GM23338 (cell line): ENCODE data around the gene HMOX2. TPM values are rescaled to one million over a fixed set of nuclear protein-coding genes. Genes with fewer than 3 reads are reported as not detected.

ENCODE experiments used
- ATAC-seq: fragments of 200-7000 bp; cut with Tn5 transposase; 3 replicates; pipeline ENCODE4 v1.9.1; 2020
- DNase-seq: peaks from one replicate; pipeline ENCODE4 v3.0.0-alpha.2; 2015; ENCODE audit warnings: low spot score
- H2AFZ ChIP-seq: fragments of 200-600 bp; sonication (generic); 2 replicates; pipeline ENCODE4 v1.8.0; 2016; ENCODE audit warnings: antibody characterized with exemption, mild to moderate bottlenecking, moderate library complexity
- H3F3A ChIP-seq: fragments of 200-600 bp; sonication (generic); replicated peaks from 2 replicates; pipeline ENCODE4 v1.8.0; 2017; ENCODE audit warnings: antibody characterized with exemption, mixed run types, low read depth
- H3K27ac ChIP-seq: fragments of 200-600 bp; sonication (generic); 2 replicates; pipeline ENCODE4 v1.6.1; 2016; ENCODE audit warnings: low read depth
- H3K27me3 ChIP-seq: fragments of 200-600 bp; sonication (generic); 2 replicates; pipeline ENCODE4 v1.8.0; 2016; ENCODE audit warnings: mild to moderate bottlenecking, mixed run types, moderate library complexity; ENCODE audit not compliant: insufficient read depth
- H3K36me3 ChIP-seq: fragments of 200-600 bp; sonication (generic); 2 replicates; pipeline ENCODE4 v1.8.0; 2016; ENCODE audit warnings: mild to moderate bottlenecking; ENCODE audit not compliant: insufficient read depth
- H3K4me1 ChIP-seq: fragments of 200-600 bp; sonication (generic); 2 replicates; pipeline ENCODE4 v1.8.0; 2016; ENCODE audit warnings: mild to moderate bottlenecking, moderate library complexity; ENCODE audit not compliant: insufficient read depth
- H3K4me2 ChIP-seq: fragments of 200-600 bp; sonication (generic); 2 replicates; pipeline ENCODE4 v1.7.1; 2017; ENCODE audit warnings: mixed run types
- H3K4me3 ChIP-seq: fragments of 200-600 bp; sonication (generic); 2 replicates; pipeline ENCODE4 v1.6.1; 2016; ENCODE audit warnings: mixed run types
- H3K79me2 ChIP-seq: fragments of 200-600 bp; sonication (generic); replicated peaks from 2 replicates; pipeline ENCODE4 v1.8.0; 2017; ENCODE audit warnings: mild to moderate bottlenecking; ENCODE audit not compliant: insufficient read depth
- H3K9me2 ChIP-seq: fragments of 200-600 bp; sonication (generic); 2 replicates; pipeline ENCODE4 v1.8.0; 2017; ENCODE audit not compliant: insufficient read depth
- H4K20me1 ChIP-seq: fragments of 200-600 bp; sonication (generic); replicated peaks from 2 replicates; pipeline ENCODE4 v1.8.0; 2017; ENCODE audit warnings: mild to moderate bottlenecking; ENCODE audit not compliant: insufficient read depth
- H3K27ac Mint-ChIP-seq: 2 replicates; pipeline ENCODE4 v1.8.0; 2020; ENCODE audit warnings: inconsistent platforms, mild to moderate bottlenecking, moderate library complexity, mixed read lengths
- H3K27me3 Mint-ChIP-seq: 3 replicates; pipeline ENCODE4 v1.8.0; 2022; ENCODE audit warnings: low read depth, mild to moderate bottlenecking, moderate library complexity, mixed read lengths, inconsistent platforms; ENCODE audit not compliant: insufficient read depth, poor library complexity
- H3K36me3 Mint-ChIP-seq: 3 replicates; pipeline ENCODE4 v1.8.0; 2021; ENCODE audit warnings: low read depth, mild to moderate bottlenecking, inconsistent platforms, moderate library complexity, mixed read lengths
- H3K4me1 Mint-ChIP-seq: 3 replicates; pipeline ENCODE4 v1.8.0; 2020; ENCODE audit warnings: mild to moderate bottlenecking, inconsistent platforms, mixed read lengths
- H3K4me3 Mint-ChIP-seq: 3 replicates; pipeline ENCODE4 v1.8.0; 2021; ENCODE audit warnings: moderate library complexity, mild to moderate bottlenecking, inconsistent platforms, mixed read lengths
- H3K9me3 Mint-ChIP-seq: 3 replicates; pipeline ENCODE4 v1.8.0; 2020; ENCODE audit warnings: moderate library complexity, mild to moderate bottlenecking, inconsistent platforms, mixed read lengths
- CREB1 ChIP-seq: fragments of 250-450 bp; sonication (Bioruptor Pico); IDR thresholded peaks from 2 replicates; pipeline ENCODE4 v1.5.0; 2020; ENCODE audit warnings: low read depth, mild to moderate bottlenecking, moderate library complexity
- ETS1 ChIP-seq: IDR thresholded peaks from 2 replicates; pipeline ENCODE4 v1.6.1; 2016; ENCODE audit warnings: antibody characterized with exemption
- EZH2 ChIP-seq: fragments of 200-600 bp; sonication (generic); IDR thresholded peaks from one replicate; pipeline ENCODE4 v1.8.0; 2017; ENCODE audit warnings: antibody characterized with exemption, mild to moderate bottlenecking, low read depth; ENCODE audit not compliant: unreplicated experiment
- JUNB ChIP-seq: IDR thresholded peaks from one replicate; pipeline ENCODE4 v1.6.1; 2016; ENCODE audit warnings: antibody characterized with exemption; ENCODE audit not compliant: unreplicated experiment
- NANOG ChIP-seq: IDR thresholded peaks from 2 replicates; pipeline ENCODE4 v1.6.1; 2016; ENCODE audit warnings: antibody characterized with exemption, borderline replicate concordance
- POLR2AphosphoS5 ChIP-seq: IDR thresholded peaks from 2 replicates; pipeline ENCODE4 v1.6.1; 2016; ENCODE audit warnings: antibody characterized with exemption, low read depth
- STAT1 ChIP-seq: IDR thresholded peaks from one replicate; pipeline ENCODE4 v1.6.1; 2016; ENCODE audit warnings: antibody characterized with exemption; ENCODE audit not compliant: unreplicated experiment
- ZNF114 ChIP-seq: fragments of 250-450 bp; sonication (Bioruptor Pico); IDR thresholded peaks from 2 replicates; pipeline ENCODE4 v1.5.0; 2020; ENCODE audit warnings: mild to moderate bottlenecking, moderate library complexity
- ZNF331 ChIP-seq: fragments of 250-450 bp; sonication (Bioruptor Pico); IDR thresholded peaks from 2 replicates; pipeline ENCODE4 v1.5.0; 2020; ENCODE audit warnings: low read depth, mild to moderate bottlenecking, moderate library complexity
- polyA plus RNA-seq: library from polyadenylated mRNA; unstranded; fragments of >200 nt; fragmentation: Nextera tagmentation; extraction: Ambion mirVana; gene quantifications from 2 replicates; pipeline ENCODE4 v1.2.1, GENCODE V29; 2016
- total RNA-seq: library from RNA; depleted of rRNA; stranded (reverse); fragments of >200 nt; shearing (Covaris generic); gene quantifications from 2 replicates; pipeline ENCODE4 v1.2.3, GENCODE V29; 2014
- TF ChIP-seq, protein P1 (sequence below): IDR thresholded peaks from one replicate; pipeline ENCODE4 v1.6.1; 2018; ENCODE audit warnings: antibody characterized with exemption; ENCODE audit not compliant: unreplicated experiment

HMOX2 gene
- total and polyA plus RNA-seq, 2 experiments from 2014 or later: 33.0 to 38.1 TPM

GRCh38 chr16:4463522-4464163 lies 12.6 kb upstream of the HMOX2 start:
- H3K27ac ChIP-seq: no peak overlapping the region

More at GRCh38 chr16:4463522-4464163, 12.6 kb upstream of the HMOX2 start:
- Histone ChIP-seq H3K4me2 (no peak overlapping the region), H3K4me3 (no peak overlapping the region), H4K20me1 (peaks cover 6% of the 10 kb centered on the region; the same call in 1 of the 2 replicates), H3F3A (peaks cover 28% of the 10 kb centered on the region; the same call in 1 of the 2 replicates), H2AFZ (no peak overlapping the region), H3K9me2 (no peaks in the 10 kb centered on the region), H3K79me2 (no peaks in the 10 kb centered on the region; the same call in 1 of the 2 replicates), H3K27me3 (no peaks in the 10 kb centered on the region), H3K4me1 (no peaks in the 10 kb centered on the region), H3K36me3 (peaks cover 6% of the 10 kb centered on the region; the same call in 1 of the 2 replicates)
- Mint-ChIP-seq H3K27ac (peak overlapping the region; percentile 52), H3K9me3 (no peaks in the 10 kb centered on the region), H3K27me3 (peaks cover 18% of the 10 kb centered on the region), H3K4me3 (peak overlapping the region; percentile 29; the same call in 1 of the 3 replicates), H3K4me1 (peaks cover 12% of the 10 kb centered on the region), H3K36me3 (peaks cover 47% of the 10 kb centered on the region)
- no peak for ATAC-seq
- DNase-seq: no peak
- TF ChIP-seq, protein P1, sequence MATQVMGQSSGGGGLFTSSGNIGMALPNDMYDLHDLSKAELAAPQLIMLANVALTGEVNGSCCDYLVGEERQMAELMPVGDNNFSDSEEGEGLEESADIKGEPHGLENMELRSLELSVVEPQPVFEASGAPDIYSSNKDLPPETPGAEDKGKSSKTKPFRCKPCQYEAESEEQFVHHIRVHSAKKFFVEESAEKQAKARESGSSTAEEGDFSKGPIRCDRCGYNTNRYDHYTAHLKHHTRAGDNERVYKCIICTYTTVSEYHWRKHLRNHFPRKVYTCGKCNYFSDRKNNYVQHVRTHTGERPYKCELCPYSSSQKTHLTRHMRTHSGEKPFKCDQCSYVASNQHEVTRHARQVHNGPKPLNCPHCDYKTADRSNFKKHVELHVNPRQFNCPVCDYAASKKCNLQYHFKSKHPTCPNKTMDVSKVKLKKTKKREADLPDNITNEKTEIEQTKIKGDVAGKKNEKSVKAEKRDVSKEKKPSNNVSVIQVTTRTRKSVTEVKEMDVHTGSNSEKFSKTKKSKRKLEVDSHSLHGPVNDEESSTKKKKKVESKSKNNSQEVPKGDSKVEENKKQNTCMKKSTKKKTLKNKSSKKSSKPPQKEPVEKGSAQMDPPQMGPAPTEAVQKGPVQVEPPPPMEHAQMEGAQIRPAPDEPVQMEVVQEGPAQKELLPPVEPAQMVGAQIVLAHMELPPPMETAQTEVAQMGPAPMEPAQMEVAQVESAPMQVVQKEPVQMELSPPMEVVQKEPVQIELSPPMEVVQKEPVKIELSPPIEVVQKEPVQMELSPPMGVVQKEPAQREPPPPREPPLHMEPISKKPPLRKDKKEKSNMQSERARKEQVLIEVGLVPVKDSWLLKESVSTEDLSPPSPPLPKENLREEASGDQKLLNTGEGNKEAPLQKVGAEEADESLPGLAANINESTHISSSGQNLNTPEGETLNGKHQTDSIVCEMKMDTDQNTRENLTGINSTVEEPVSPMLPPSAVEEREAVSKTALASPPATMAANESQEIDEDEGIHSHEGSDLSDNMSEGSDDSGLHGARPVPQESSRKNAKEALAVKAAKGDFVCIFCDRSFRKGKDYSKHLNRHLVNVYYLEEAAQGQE: no peak
- TF ChIP-seq JUNB (no peak), POLR2AphosphoS5 (no peak), STAT1 (no peak), EZH2 (no peak), CREB1 (no peak), ZNF331 (CRISPR knock-in tag) (no peak), NANOG (no peak), ETS1 (no peak), ZNF114 (CRISPR knock-in tag) (no peak)
